GM12878 (cell line): ENCODE data around the gene TCF25. TPM values are rescaled to one million over a fixed set of nuclear protein-coding genes. Genes with fewer than 3 reads are reported as not detected.

Source experiments
- ATF7 ChIP-seq: fragments of 450-650 bp; IDR thresholded peaks from 2 replicates; pipeline ENCODE4 v1.6.1; 2016; ENCODE audit warnings: low read depth, mild to moderate bottlenecking
- BCLAF1 ChIP-seq: fragments of 450-650 bp; IDR thresholded peaks from 2 replicates; pipeline ENCODE4 v1.6.1; 2017; ENCODE audit warnings: antibody characterized with exemption, mild to moderate bottlenecking, moderate library complexity
- CBX5 ChIP-seq: sonication (generic); IDR thresholded peaks from 2 replicates; pipeline ENCODE4 v1.6.1; 2016; ENCODE audit warnings: low read depth, moderate library complexity, mild to moderate bottlenecking, inconsistent platforms
- IRF5 ChIP-seq: fragments of 450-650 bp; IDR thresholded peaks from 2 replicates; pipeline ENCODE4 v1.6.1; 2017; ENCODE audit warnings: borderline replicate concordance
- NR2C1 ChIP-seq: fragments of 450-650 bp; IDR thresholded peaks from 2 replicates; pipeline ENCODE4 v1.6.1; 2017; ENCODE audit warnings: antibody characterized with exemption, mild to moderate bottlenecking, moderate library complexity
- NR2F1 ChIP-seq: fragments of 450-650 bp; conservative IDR thresholded peaks from 2 replicates; pipeline ENCODE4 v1.6.1; 2017; ENCODE audit warnings: mild to moderate bottlenecking
- PRDM15 ChIP-seq: fragments of 450-650 bp; formaldehyde crosslinking; IDR thresholded peaks from 2 replicates; pipeline ENCODE4 v1.4.0; 2020; ENCODE audit warnings: mild to moderate bottlenecking, moderate library complexity
- SREBF2 ChIP-seq: IDR thresholded peaks from 2 replicates; pipeline ENCODE4 v1.6.1; 2012; ENCODE audit warnings: mild to moderate bottlenecking, low read length
- TAF1 ChIP-seq: IDR thresholded peaks from 2 replicates; pipeline ENCODE4 v1.6.1; 2011; ENCODE audit warnings: mild to moderate bottlenecking, low read depth, low read length, borderline replicate concordance
- TBL1XR1 ChIP-seq: IDR thresholded peaks from 2 replicates; pipeline ENCODE4 v1.6.1; 2012; ENCODE audit warnings: low read depth, low read length, improper control_type of control experiment
- TCF3 ChIP-seq: IDR thresholded peaks from 2 replicates; pipeline ENCODE4 v1.6.1; 2012; ENCODE audit warnings: low read depth, mild to moderate bottlenecking, low read length, borderline replicate concordance; ENCODE audit not compliant: insufficient read depth
- YBX1 ChIP-seq: fragments of 450-650 bp; IDR thresholded peaks from 2 replicates; pipeline ENCODE4 v1.6.1; 2016; ENCODE audit warnings: antibody characterized with exemption
- YY1 ChIP-seq: IDR thresholded peaks from 2 replicates; pipeline ENCODE4 v1.6.1; 2011; ENCODE audit warnings: low read depth, mild to moderate bottlenecking, low read length
- ZBTB11 ChIP-seq: fragments of 450-650 bp; formaldehyde crosslinking; IDR thresholded peaks from 2 replicates; pipeline ENCODE4 v1.5.0; 2022; ENCODE audit warnings: mild to moderate bottlenecking, missing genetic modification characterization
- ZNF592 ChIP-seq: fragments of 450-650 bp; IDR thresholded peaks from 2 replicates; pipeline ENCODE4 v1.6.1; 2017; ENCODE audit warnings: mild to moderate bottlenecking, moderate library complexity
- polyA plus RNA-seq, 11 experiments: library from polyadenylated mRNA; depleted of rRNA in 4 of 11; unstranded in 6 of 11; stranded (reverse) in 5 of 11; fragments of >200 nt; fragmentation: Nextera tagmentation in 4 of 11; fragmentation: Illumina TruSeq in 1 of 11; extraction: Ambion mirVana in 4 of 11; extraction: Trizol in 1 of 11; gene quantifications; 1 replicate in 1 of 11; 2 replicates in 10 of 11; pipeline versions ENCODE4 v1.2.1 to v1.2.3, GENCODE V29; 2011 to 2016; ENCODE audit warnings: inconsistent platforms in 2 of 11, missing spikeins in 2 of 11, low read depth in 1 of 11
- total RNA-seq, 4 experiments: library from RNA; depleted of rRNA in 3 of 4; stranded (reverse); fragments of >200 nt in 3 of 4; fragmentation: Illumina TruSeq in 1 of 4; extraction: Trizol in 1 of 4; gene quantifications; 2 replicates each; pipeline versions ENCODE4 v1.2.1 to v1.2.3, GENCODE V29; 2013 to 2021

TCF25 gene
- total and polyA plus RNA-seq, 10 of the 15 experiments (the other 5 are each of a cell fraction or from before 2014, with no cell fraction given): 8.4 to 130 (median 89.4) TPM

GRCh38 chr16:89841275-89841674 lies 32.1 kb upstream of the TCF25 start (continued):
- TF ChIP-seq BCLAF1 (no peak), NR2C1 (no peak), ATF7 (0 out of 2 replicates have a peak, but pooled peaks have one; percentile 12), PRDM15 (CRISPR knock-in tag) (no peak), NR2F1 (no peak; the same call in 1 of the 2 replicates), TBL1XR1 (no peak), CBX5 (no peak), ZBTB11 (CRISPR knock-in tag) (no peak), IRF5 (no peak), TAF1 (no peak), SREBF2 (no peak), ZNF592 (no peak; the same call in 1 of the 2 replicates), YY1 (no peak), TCF3 (no peak), YBX1 (no peak)
